Neural cell (in vitro differentiated cells): Measurements from ENCODE around the gene TBKBP1. TPM values are rescaled to one million over a fixed set of nuclear protein-coding genes. Genes with fewer than 3 reads are reported as not detected.

ENCODE experiments used
- H2AFZ ChIP-seq: fragments of 200-600, 300-800 bp; sonication (generic), shearing (Covaris generic); 2 replicates; pipeline ENCODE4 v1.6.0; 2014; ENCODE audit warnings: low read depth, mild to moderate bottlenecking, antibody characterized with exemption, low read length, moderate library complexity
- H3F3A ChIP-seq: fragments of 200-600 bp; shearing (Covaris generic); 2 replicates; pipeline ENCODE4 v1.6.1; 2016; ENCODE audit warnings: mild to moderate bottlenecking, moderate library complexity, mixed read lengths, antibody characterized with exemption, low read length; ENCODE audit not compliant: insufficient read depth, poor library complexity, severe bottlenecking
- H3K27ac ChIP-seq: fragments of 200-600, 300-800 bp; sonication (generic), shearing (Covaris generic); 2 replicates; pipeline ENCODE4 v1.5.1; 2014; ENCODE audit warnings: mild to moderate bottlenecking, low read length, moderate library complexity
- H3K27me3 ChIP-seq: fragments of 300-800, 200-600 bp; sonication (generic), shearing (Covaris generic); 2 replicates; pipeline ENCODE4 v1.6.0; 2014; ENCODE audit warnings: mild to moderate bottlenecking, low read depth, low read length, moderate library complexity; ENCODE audit not compliant: insufficient read depth
- H3K36me3 ChIP-seq: fragments of 300-800, 200-600 bp; sonication (generic), shearing (Covaris generic); 2 replicates; pipeline ENCODE4 v1.5.1; 2014; ENCODE audit warnings: mild to moderate bottlenecking, antibody characterized with exemption, low read length, moderate library complexity; ENCODE audit not compliant: insufficient read depth
- H3K4me2 ChIP-seq: fragments of 300-800, 200-600 bp; sonication (generic), shearing (Covaris generic); 2 replicates; pipeline ENCODE4 v1.6.0; 2014; ENCODE audit warnings: mild to moderate bottlenecking, low read length
- H3K4me3 ChIP-seq: fragments of 300-800, 200-600 bp; sonication (generic), shearing (Covaris generic); 2 replicates; pipeline ENCODE4 v1.5.1; 2014; ENCODE audit warnings: mild to moderate bottlenecking, low read length, moderate library complexity
- H3K79me2 ChIP-seq: fragments of 200-600 bp; shearing (Covaris generic); replicated peaks from 2 replicates; pipeline ENCODE4 v1.6.0; 2014; ENCODE audit warnings: mild to moderate bottlenecking, low read length, moderate library complexity; ENCODE audit not compliant: insufficient read depth
- H3K9ac ChIP-seq: fragments of 300-800, 200-600 bp; sonication (generic), shearing (Covaris generic); 2 replicates; pipeline ENCODE4 v1.6.1; 2016; ENCODE audit warnings: mild to moderate bottlenecking, low read length, mixed read lengths
- H3K9me2 ChIP-seq: fragments of 200-600 bp; shearing (Covaris generic); 2 replicates; pipeline ENCODE4 v1.6.1; 2016; ENCODE audit warnings: mild to moderate bottlenecking, low read length, mixed read lengths; ENCODE audit not compliant: insufficient read depth
- H3K9me3 ChIP-seq: fragments of 200-600, 300-800 bp; sonication (generic), shearing (Covaris generic); 2 replicates; pipeline ENCODE4 v1.6.1; 2016; ENCODE audit warnings: mild to moderate bottlenecking, mixed run types, low read length, moderate library complexity, mixed read lengths
- H4K20me1 ChIP-seq: fragments of 200-600 bp; shearing (Covaris generic); 2 replicates; pipeline ENCODE4 v1.6.1; 2016; ENCODE audit warnings: mild to moderate bottlenecking, mixed run types; ENCODE audit not compliant: insufficient read depth
- EP300 ChIP-seq: fragments of 450-650 bp; conservative IDR thresholded peaks from 2 replicates; pipeline ENCODE4 v1.6.1; 2014; ENCODE audit warnings: antibody characterized with exemption, mild to moderate bottlenecking, moderate library complexity; ENCODE audit not compliant: poor library complexity, severe bottlenecking
- EZH2 ChIP-seq: fragments of 200-600, 300-800 bp; shearing (Covaris generic), sonication (generic); IDR thresholded peaks from 2 replicates; pipeline ENCODE4 v1.6.1; 2014; ENCODE audit warnings: antibody characterized with exemption, low read length, borderline replicate concordance, mild to moderate bottlenecking; ENCODE audit not compliant: insufficient read depth, poor library complexity, severe bottlenecking
- MXI1 ChIP-seq: fragments of 450-650 bp; conservative IDR thresholded peaks from 2 replicates; pipeline ENCODE4 v1.6.1; 2014; ENCODE audit warnings: antibody characterized with exemption, mild to moderate bottlenecking; ENCODE audit not compliant: poor library complexity, severe bottlenecking
- POLR2AphosphoS5 ChIP-seq: IDR thresholded peaks from 2 replicates; pipeline ENCODE4 v1.6.1; 2012
- RAD21 ChIP-seq: fragments of 450-650 bp; conservative IDR thresholded peaks from 2 replicates; pipeline ENCODE4 v1.6.1; 2014; ENCODE audit warnings: antibody characterized with exemption, mild to moderate bottlenecking, moderate library complexity
- SMC3 ChIP-seq: fragments of 450-650 bp; conservative IDR thresholded peaks from 2 replicates; pipeline ENCODE4 v1.6.1; 2014; ENCODE audit warnings: antibody characterized with exemption, mild to moderate bottlenecking, moderate library complexity; ENCODE audit not compliant: poor library complexity
- TAF1 ChIP-seq: IDR thresholded peaks from 2 replicates; pipeline ENCODE4 v1.6.1; 2012; ENCODE audit warnings: low read depth
- polyA plus RNA-seq: library from polyadenylated mRNA; depleted of rRNA; stranded (reverse); fragments of >200 nt; gene quantifications from 2 replicates; pipeline ENCODE4 v1.2.3, GENCODE V29; 2014
- TF ChIP-seq, protein P1 (sequence below): IDR thresholded peaks from 2 replicates; pipeline ENCODE4 v1.6.1; 2012; ENCODE audit warnings: borderline replicate concordance
- TF ChIP-seq, protein P2 (sequence below): fragments of 450-650 bp; IDR thresholded peaks from 2 replicates; pipeline ENCODE4 v1.5.1; 2014; ENCODE audit warnings: antibody characterized with exemption, mild to moderate bottlenecking, moderate library complexity; ENCODE audit not compliant: poor library complexity, severe bottlenecking

The TBKBP1 gene
- polyA plus RNA-seq, 1 donor from 2014 or later: 25.4 TPM

DNA sequence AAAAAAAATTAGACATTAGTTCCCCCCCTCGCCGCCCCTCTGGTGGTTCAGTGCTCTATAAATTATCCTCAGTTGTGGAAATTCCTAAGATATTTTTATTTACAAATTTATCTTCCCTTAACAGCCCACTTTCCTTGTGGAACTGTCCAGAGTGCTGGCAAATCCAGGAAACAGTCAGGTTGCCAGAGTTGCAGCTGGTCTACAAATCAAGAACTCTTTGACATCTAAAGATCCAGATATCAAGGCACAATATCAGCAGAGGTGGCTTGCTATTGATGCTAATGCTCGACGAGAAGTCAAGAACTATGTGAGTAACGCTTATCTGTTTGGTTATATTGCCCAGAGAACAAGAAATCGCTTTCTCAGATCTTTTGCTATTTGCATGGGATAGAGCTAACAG is 41.4 kb upstream of the TBKBP1 start:
- Histone ChIP-seq H2AFZ (no peak overlapping the region), H3K9me3 (no peaks in the 10 kb centered on the region), H3K79me2 (peaks cover 53% of the 10 kb centered on the region), H3K9me2 (no peaks in the 10 kb centered on the region), H3K36me3 (peaks cover 5% of the 10 kb centered on the region), H3K27me3 (no peaks in the 10 kb centered on the region), H4K20me1 (no peaks in the 10 kb centered on the region), H3K27ac (no peak overlapping the region), H3K9ac (no peak overlapping the region), H3K4me3 (no peak overlapping the region), H3K4me2 (no peak overlapping the region), H3F3A (no peaks in the 10 kb centered on the region)
- TF ChIP-seq, protein P1, sequence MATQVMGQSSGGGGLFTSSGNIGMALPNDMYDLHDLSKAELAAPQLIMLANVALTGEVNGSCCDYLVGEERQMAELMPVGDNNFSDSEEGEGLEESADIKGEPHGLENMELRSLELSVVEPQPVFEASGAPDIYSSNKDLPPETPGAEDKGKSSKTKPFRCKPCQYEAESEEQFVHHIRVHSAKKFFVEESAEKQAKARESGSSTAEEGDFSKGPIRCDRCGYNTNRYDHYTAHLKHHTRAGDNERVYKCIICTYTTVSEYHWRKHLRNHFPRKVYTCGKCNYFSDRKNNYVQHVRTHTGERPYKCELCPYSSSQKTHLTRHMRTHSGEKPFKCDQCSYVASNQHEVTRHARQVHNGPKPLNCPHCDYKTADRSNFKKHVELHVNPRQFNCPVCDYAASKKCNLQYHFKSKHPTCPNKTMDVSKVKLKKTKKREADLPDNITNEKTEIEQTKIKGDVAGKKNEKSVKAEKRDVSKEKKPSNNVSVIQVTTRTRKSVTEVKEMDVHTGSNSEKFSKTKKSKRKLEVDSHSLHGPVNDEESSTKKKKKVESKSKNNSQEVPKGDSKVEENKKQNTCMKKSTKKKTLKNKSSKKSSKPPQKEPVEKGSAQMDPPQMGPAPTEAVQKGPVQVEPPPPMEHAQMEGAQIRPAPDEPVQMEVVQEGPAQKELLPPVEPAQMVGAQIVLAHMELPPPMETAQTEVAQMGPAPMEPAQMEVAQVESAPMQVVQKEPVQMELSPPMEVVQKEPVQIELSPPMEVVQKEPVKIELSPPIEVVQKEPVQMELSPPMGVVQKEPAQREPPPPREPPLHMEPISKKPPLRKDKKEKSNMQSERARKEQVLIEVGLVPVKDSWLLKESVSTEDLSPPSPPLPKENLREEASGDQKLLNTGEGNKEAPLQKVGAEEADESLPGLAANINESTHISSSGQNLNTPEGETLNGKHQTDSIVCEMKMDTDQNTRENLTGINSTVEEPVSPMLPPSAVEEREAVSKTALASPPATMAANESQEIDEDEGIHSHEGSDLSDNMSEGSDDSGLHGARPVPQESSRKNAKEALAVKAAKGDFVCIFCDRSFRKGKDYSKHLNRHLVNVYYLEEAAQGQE: no peak
- no peak for TF ChIP-seq RAD21
- no peak for TF ChIP-seq POLR2AphosphoS5
- no peak for TF ChIP-seq SMC3
- TF ChIP-seq MXI1: no peak

GRCh38 chr17:47653442-47653841 is 40.5 kb upstream of the TBKBP1 start:
- Histone ChIP-seq H2AFZ (no peak overlapping the region), H3K4me3 (no peak overlapping the region), H3K79me2 (peaks cover 53% of the 10 kb centered on the region), H3F3A (no peaks in the 10 kb centered on the region), H3K36me3 (peaks cover 5% of the 10 kb centered on the region), H4K20me1 (no peaks in the 10 kb centered on the region), H3K27ac (no peak overlapping the region), H3K9ac (no peak overlapping the region), H3K27me3 (no peaks in the 10 kb centered on the region), H3K4me2 (no peak overlapping the region), H3K9me2 (no peaks in the 10 kb centered on the region), H3K9me3 (no peaks in the 10 kb centered on the region)
- TF ChIP-seq, protein P2, sequence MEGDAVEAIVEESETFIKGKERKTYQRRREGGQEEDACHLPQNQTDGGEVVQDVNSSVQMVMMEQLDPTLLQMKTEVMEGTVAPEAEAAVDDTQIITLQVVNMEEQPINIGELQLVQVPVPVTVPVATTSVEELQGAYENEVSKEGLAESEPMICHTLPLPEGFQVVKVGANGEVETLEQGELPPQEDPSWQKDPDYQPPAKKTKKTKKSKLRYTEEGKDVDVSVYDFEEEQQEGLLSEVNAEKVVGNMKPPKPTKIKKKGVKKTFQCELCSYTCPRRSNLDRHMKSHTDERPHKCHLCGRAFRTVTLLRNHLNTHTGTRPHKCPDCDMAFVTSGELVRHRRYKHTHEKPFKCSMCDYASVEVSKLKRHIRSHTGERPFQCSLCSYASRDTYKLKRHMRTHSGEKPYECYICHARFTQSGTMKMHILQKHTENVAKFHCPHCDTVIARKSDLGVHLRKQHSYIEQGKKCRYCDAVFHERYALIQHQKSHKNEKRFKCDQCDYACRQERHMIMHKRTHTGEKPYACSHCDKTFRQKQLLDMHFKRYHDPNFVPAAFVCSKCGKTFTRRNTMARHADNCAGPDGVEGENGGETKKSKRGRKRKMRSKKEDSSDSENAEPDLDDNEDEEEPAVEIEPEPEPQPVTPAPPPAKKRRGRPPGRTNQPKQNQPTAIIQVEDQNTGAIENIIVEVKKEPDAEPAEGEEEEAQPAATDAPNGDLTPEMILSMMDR: no peak
- no peak for TF ChIP-seq TAF1
- TF ChIP-seq SMC3: no peak
- no peak for TF ChIP-seq EP300
- no peak for TF ChIP-seq EZH2
- TF ChIP-seq RAD21: no peak
- TF ChIP-seq MXI1: no peak
- no peak for TF ChIP-seq POLR2AphosphoS5
- TF ChIP-seq, protein P1: no peak
